HepG2 (cell line): ENCODE data around the gene MTHFD2L. TPM values are rescaled to one million over a fixed set of nuclear protein-coding genes. Genes with fewer than 3 reads are reported as not detected.

Source experiments
- ATAC-seq: fragments of 200-7000 bp; cut with Tn5 transposase; 3 replicates; pipeline ENCODE4 v1.9.1; 2020; ENCODE audit warnings: mild to moderate bottlenecking, moderate library complexity
- BruUV-seq: library from RNA; stranded (reverse); fragments of 400-500 nt; replicated peaks from 2 replicates; lab custom pipeline; 2021; lab: Mats Ljungman, UMichigan
- CTCF ChIA-PET: fragments of 300-600 bp; formaldehyde crosslinking; extraction: SDS; loops from one replicate; lab custom pipeline; 2021; ENCODE audit warnings: low total read pairs, inconsistent platforms, low intra/inter-chr PET ratio; lab: Yijun Ruan, JAX
- POLR2A ChIA-PET: fragments of 350-600 bp; sonication (Branson Sonifier 250); formaldehyde crosslinking; loops from one replicate; lab custom pipeline; 2020; ENCODE audit warnings: antibody characterized with exemption, inconsistent platforms; lab: Yijun Ruan, JAX
- DNase-seq: peaks from one replicate; pipeline ENCODE4 v3.0.0-alpha.2; 2015; ENCODE audit warnings: low spot score
- FAIRE-seq: peaks from 3 replicates; lab custom pipeline; 2011; peaks lifted over from hg19 to GRCh38; lab: Jason Lieb, UNC
- H2AFZ ChIP-seq: one replicate; pipeline ENCODE4 v1.6.1; 2011; ENCODE audit warnings: low read length, inconsistent platforms
- H3K27ac ChIP-seq: fragments of 300-600 bp; 3 replicates; pipeline ENCODE4 v1.8.0; 2011; ENCODE audit warnings: mixed run types, mild to moderate bottlenecking, mixed read lengths, low read length, inconsistent platforms; ENCODE audit not compliant: insufficient read depth; ENCODE audit errors: extremely low read length
- H3K27me3 ChIP-seq, 2 experiments: fragments of 200-600 bp in 1 of 2; 2 replicates in 1 of 2; 3 replicates in 1 of 2; pipeline versions ENCODE4 v1.6.0 to v1.8.0; 2011; ENCODE audit warnings: low read length in 2 of 2, mild to moderate bottlenecking in 2 of 2, moderate library complexity in 2 of 2, inconsistent platforms in 1 of 2; ENCODE audit not compliant: insufficient read depth in 2 of 2, control insufficient read depth in 1 of 2
- H3K36me3 ChIP-seq, 2 experiments: fragments of 200-600 bp in 1 of 2; replicated peaks in 1 of 2; 2 replicates in 1 of 2; 3 replicates in 1 of 2; pipeline versions ENCODE4 v1.5.1 to v1.8.0; 2011; ENCODE audit warnings: low read length in 2 of 2, inconsistent platforms in 1 of 2; ENCODE audit not compliant: insufficient read depth in 2 of 2, control insufficient read depth in 1 of 2
- H3K4me1 ChIP-seq: 2 replicates; pipeline ENCODE4 v1.5.1; 2012; ENCODE audit warnings: low read length, inconsistent platforms; ENCODE audit not compliant: insufficient read depth
- H3K4me2 ChIP-seq: 2 replicates; pipeline ENCODE4 v1.6.0; 2011; ENCODE audit warnings: low read depth, low read length, inconsistent platforms
- H3K4me3 ChIP-seq, 3 experiments: fragments of 200-600 bp in 1 of 3; sonication (generic), shearing (Covaris generic) in 1 of 3; replicated peaks in 1 of 3; 2 replicates each; pipeline ENCODE4 v1.5.1; 2011 to 2016; ENCODE audit warnings: low read length in 3 of 3, inconsistent platforms in 2 of 3, low read depth in 2 of 3, mild to moderate bottlenecking in 2 of 3, control low read depth in 1 of 3, mixed read lengths in 1 of 3; ENCODE audit not compliant: insufficient read depth in 1 of 3
- H3K79me2 ChIP-seq: one replicate; pipeline ENCODE4 v1.6.1; 2011; ENCODE audit warnings: low read length, inconsistent platforms; ENCODE audit not compliant: insufficient read depth
- H3K9ac ChIP-seq: 2 replicates; pipeline ENCODE4 v1.6.0; 2011; ENCODE audit warnings: mild to moderate bottlenecking, low read depth, low read length, inconsistent platforms; ENCODE audit not compliant: insufficient read depth
- H3K9me3 ChIP-seq: 2 replicates; pipeline ENCODE4 v1.5.1; 2012; ENCODE audit warnings: mild to moderate bottlenecking, low read length
- H4K20me1 ChIP-seq: 2 replicates; pipeline ENCODE4 v1.6.0; 2011; ENCODE audit warnings: inconsistent platforms, mild to moderate bottlenecking, low read length, moderate library complexity; ENCODE audit not compliant: insufficient read depth
- HMG20A ChIP-seq: IDR thresholded peaks from 2 replicates; pipeline ENCODE4 v1.6.1; 2016; ENCODE audit warnings: borderline replicate concordance
- NONO ChIP-seq, 2 experiments: fragments of 450-650 bp in 1 of 2; sonication (generic) in 1 of 2; formaldehyde crosslinking in 1 of 2; IDR thresholded peaks in 1 of 2; conservative IDR thresholded peaks in 1 of 2; 2 replicates each; pipeline versions ENCODE4 v1.6.1 to v1.8.0; 2017 to 2022; ENCODE audit warnings: mild to moderate bottlenecking in 1 of 2, missing genetic modification reagents in 1 of 2, moderate library complexity in 1 of 2
- NR1H2 ChIP-seq: sonication (generic); formaldehyde crosslinking; IDR thresholded peaks from 2 replicates; pipeline ENCODE4 v1.8.1; 2022; ENCODE audit warnings: low read depth, missing genetic modification reagents, borderline replicate concordance
- NRL ChIP-seq: sonication (generic); formaldehyde crosslinking; IDR thresholded peaks from 2 replicates; pipeline ENCODE4 v1.5.0; 2020; ENCODE audit warnings: missing genetic modification reagents, mild to moderate bottlenecking, moderate library complexity, borderline replicate concordance
- PHF20 ChIP-seq: sonication (generic); formaldehyde crosslinking; IDR thresholded peaks from 2 replicates; pipeline ENCODE4 v1.5.0; 2020; ENCODE audit warnings: mild to moderate bottlenecking, missing genetic modification reagents
- SIX1 ChIP-seq: sonication (generic); formaldehyde crosslinking; IDR thresholded peaks from 2 replicates; pipeline ENCODE4 v1.4.0; 2020; ENCODE audit warnings: missing genetic modification reagents, borderline replicate concordance
- ZKSCAN5 ChIP-seq: sonication (generic); formaldehyde crosslinking; IDR thresholded peaks from 2 replicates; pipeline ENCODE4 v1.5.1; 2020; ENCODE audit warnings: mild to moderate bottlenecking, missing genetic modification reagents
- ZNF253 ChIP-seq: sonication (generic); formaldehyde crosslinking; IDR thresholded peaks from 2 replicates; pipeline ENCODE4 v1.8.0; 2022; ENCODE audit warnings: mild to moderate bottlenecking, missing genetic modification reagents, borderline replicate concordance
- ZNF432 ChIP-seq: sonication (generic); formaldehyde crosslinking; IDR thresholded peaks from 2 replicates; pipeline ENCODE4 v1.5.0; 2020; ENCODE audit warnings: missing genetic modification reagents, mild to moderate bottlenecking, borderline replicate concordance
- ZNF564 ChIP-seq: sonication (generic); formaldehyde crosslinking; IDR thresholded peaks from 2 replicates; pipeline ENCODE4 v1.8.1; 2023; ENCODE audit warnings: mild to moderate bottlenecking, missing genetic modification reagents
- ZNF670 ChIP-seq: sonication (generic); formaldehyde crosslinking; IDR thresholded peaks from 2 replicates; pipeline ENCODE4 v1.8.0; 2022; ENCODE audit warnings: mild to moderate bottlenecking, missing genetic modification reagents, borderline replicate concordance
- ZNF746 ChIP-seq: sonication (generic); formaldehyde crosslinking; IDR thresholded peaks from 2 replicates; pipeline ENCODE4 v1.8.0; 2022; ENCODE audit warnings: mild to moderate bottlenecking, missing genetic modification reagents
- WGBS: methylation state at CpG from one replicate; pipeline ENCODE4 v1.1.6; 2017; ENCODE audit warnings: low lambda C conversion rate; 5-methylcytosine and 5-hydroxymethylcytosine counted together
- in situ Hi-C: cut with HindIII; loops from 2 replicates; pipeline ENCODE4 v1.10.0; 2017; ENCODE audit warnings: low pct_unique_long_range_greater_than_20kb; ENCODE audit not compliant: extremely low pct_ligation_motif_present
- intact Hi-C: fragments of 100-400 bp; cut with micrococcal nuclease; formaldehyde crosslinking; loops from one replicate; pipeline ENCODE4 v1.10.0; 2022; ENCODE audit not compliant: unreplicated experiment
- polyA plus RNA-seq, 8 experiments: library from polyadenylated mRNA; depleted of rRNA in 3 of 8; stranded (reverse) in 7 of 8; unstranded in 1 of 8; fragments of >200 nt; fragmentation: Illumina TruSeq in 4 of 8; extraction: Trizol in 4 of 8; gene quantifications; 2 replicates each; pipeline versions ENCODE4 v1.2.1 to v1.2.3, GENCODE V29; 2011 to 2016; ENCODE audit warnings: low read depth in 4 of 8, missing spikeins in 1 of 8, mixed read lengths in 1 of 8; ENCODE audit not compliant: insufficient read depth in 1 of 8
- total RNA-seq, 5 experiments: library from RNA; depleted of rRNA; stranded (reverse); fragments of >200 nt; fragmentation: Illumina TruSeq; extraction: Trizol; gene quantifications; 2 replicates each; pipeline ENCODE4 v1.2.3, GENCODE V29; 2016; ENCODE audit warnings: low read depth in 1 of 5
- TF ChIP-seq, protein P1 (sequence below): conservative IDR thresholded peaks from 2 replicates; pipeline ENCODE4 v1.6.1; 2018; ENCODE audit warnings: missing genetic modification reagents
- TF ChIP-seq, protein P2 (sequence below): fragments of 450-650 bp; IDR thresholded peaks from 2 replicates; pipeline ENCODE4 v1.6.1; 2017
- TF ChIP-seq, protein P3 (sequence below): sonication (generic); formaldehyde crosslinking; IDR thresholded peaks from 2 replicates; pipeline ENCODE4 v1.5.0; 2020; ENCODE audit warnings: missing genetic modification reagents, mild to moderate bottlenecking, borderline replicate concordance
- TF ChIP-seq, protein P4 (sequence below): sonication (generic); formaldehyde crosslinking; IDR thresholded peaks from 2 replicates; pipeline ENCODE4 v1.4.0; 2020; ENCODE audit warnings: missing genetic modification reagents, mild to moderate bottlenecking, borderline replicate concordance

The MTHFD2L gene
- total and polyA plus RNA-seq, 2 of the 13 experiments (the other 11 are each of a cell fraction or from before 2014, with no cell fraction given): 10.5 to 14.9 TPM

DNA sequence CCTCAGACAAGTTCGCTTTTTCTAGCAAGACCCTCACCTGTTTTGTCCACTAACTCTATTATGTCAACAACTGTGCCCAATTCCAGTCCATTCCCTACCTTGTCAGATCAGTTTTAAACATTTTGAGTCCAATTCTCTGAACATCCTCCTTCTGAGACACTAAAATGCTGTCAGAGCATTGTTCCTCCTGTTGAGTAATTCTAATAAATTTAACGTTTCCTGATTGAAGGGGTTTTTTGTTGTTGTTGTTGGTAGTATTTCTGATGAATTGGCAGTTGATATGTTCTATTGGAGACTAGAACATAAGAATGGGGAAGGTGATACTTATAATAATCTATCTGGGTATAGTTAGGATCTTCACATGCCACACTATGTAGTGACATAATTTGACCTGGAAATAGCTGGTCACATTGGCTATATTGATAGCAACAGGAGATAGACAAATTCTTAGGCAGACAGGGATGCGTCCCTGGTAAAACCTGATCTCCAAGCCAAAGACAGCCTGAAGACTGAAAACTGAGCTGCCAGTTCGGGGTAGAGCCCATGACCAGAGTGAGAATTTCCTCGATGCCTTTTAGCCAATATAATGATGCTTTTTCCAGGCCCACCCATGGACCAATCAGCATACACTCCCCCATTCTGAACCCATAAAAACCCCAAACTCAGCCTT lies 46.5 kb upstream of the MTHFD2L start (continued):
- TF ChIP-seq, protein P1, sequence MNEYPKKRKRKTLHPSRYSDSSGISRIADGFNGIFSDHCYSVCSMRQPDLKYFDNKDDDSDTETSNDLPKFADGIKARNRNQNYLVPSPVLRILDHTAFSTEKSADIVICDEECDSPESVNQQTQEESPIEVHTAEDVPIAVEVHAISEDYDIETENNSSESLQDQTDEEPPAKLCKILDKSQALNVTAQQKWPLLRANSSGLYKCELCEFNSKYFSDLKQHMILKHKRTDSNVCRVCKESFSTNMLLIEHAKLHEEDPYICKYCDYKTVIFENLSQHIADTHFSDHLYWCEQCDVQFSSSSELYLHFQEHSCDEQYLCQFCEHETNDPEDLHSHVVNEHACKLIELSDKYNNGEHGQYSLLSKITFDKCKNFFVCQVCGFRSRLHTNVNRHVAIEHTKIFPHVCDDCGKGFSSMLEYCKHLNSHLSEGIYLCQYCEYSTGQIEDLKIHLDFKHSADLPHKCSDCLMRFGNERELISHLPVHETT: no peak
- TF ChIP-seq ZNF746: no peak

DNA sequence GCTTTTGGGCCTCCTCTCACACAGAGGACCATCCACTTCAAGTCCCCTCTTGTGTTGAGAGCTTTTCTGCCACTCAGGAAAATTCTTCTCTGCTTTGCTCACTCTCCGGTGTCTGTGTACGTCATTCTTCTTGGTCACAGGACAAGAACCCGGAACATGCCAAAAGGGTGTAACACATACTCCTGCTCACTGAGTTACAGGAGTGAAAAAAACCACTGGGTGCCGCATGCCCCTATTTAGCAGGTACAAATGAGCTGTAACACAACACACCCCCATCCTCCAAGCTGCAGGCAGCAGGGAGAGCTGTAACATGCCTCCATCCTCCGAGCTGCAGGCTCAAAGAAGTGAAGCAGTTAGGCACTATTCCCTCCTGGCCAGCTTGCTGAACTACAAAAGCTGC lies 45.9 kb upstream of the MTHFD2L start:
- Histone ChIP-seq H4K20me1 (no peaks in the 10 kb centered on the region), H3K27me3 (no peaks in the 10 kb centered on the region), H2AFZ (no peak overlapping the region), H3K27ac (no peak overlapping the region), H3K79me2 (no peaks in the 10 kb centered on the region), H3K36me3 (no peaks in the 10 kb centered on the region), H3K4me3 (no peak overlapping the region), H3K9me3 (no peaks in the 10 kb centered on the region), H3K4me1 (peaks cover 7% of the 10 kb centered on the region; the same call in 1 of the 2 replicates), H3K4me2 (no peak overlapping the region), H3K9ac (no peak overlapping the region)
- WGBS: 39% methylated on average over 5 of the region's 5 CpGs
- intact Hi-C loops: no loop called here
- ATAC-seq (no peak), DNase-seq (no peak), FAIRE-seq (no peak)
- ChIA-PET CTCF (no interaction called here), POLR2A (no interaction called here)
- no TSS peak for BruUV-seq
- in situ Hi-C loops: no loop called here
- no peak for TF ChIP-seq NR1H2 (CRISPR knock-in tag)
- no peak for TF ChIP-seq NONO (IDR thresholded peaks at IDR 0.05)
- TF ChIP-seq NONO (CRISPR knock-in tag; conservative IDR thresholded peaks at IDR 0.05): no peak
- TF ChIP-seq, protein P2, sequence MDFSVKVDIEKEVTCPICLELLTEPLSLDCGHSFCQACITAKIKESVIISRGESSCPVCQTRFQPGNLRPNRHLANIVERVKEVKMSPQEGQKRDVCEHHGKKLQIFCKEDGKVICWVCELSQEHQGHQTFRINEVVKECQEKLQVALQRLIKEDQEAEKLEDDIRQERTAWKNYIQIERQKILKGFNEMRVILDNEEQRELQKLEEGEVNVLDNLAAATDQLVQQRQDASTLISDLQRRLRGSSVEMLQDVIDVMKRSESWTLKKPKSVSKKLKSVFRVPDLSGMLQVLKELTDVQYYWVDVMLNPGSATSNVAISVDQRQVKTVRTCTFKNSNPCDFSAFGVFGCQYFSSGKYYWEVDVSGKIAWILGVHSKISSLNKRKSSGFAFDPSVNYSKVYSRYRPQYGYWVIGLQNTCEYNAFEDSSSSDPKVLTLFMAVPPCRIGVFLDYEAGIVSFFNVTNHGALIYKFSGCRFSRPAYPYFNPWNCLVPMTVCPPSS: no peak
- no peak for TF ChIP-seq ZNF564 (CRISPR knock-in tag)
- no peak for TF ChIP-seq NRL (CRISPR knock-in tag)
- no peak for TF ChIP-seq ZKSCAN5 (CRISPR knock-in tag)
- TF ChIP-seq ZNF432 (CRISPR knock-in tag): no peak
- TF ChIP-seq SIX1 (CRISPR knock-in tag): no peak
- no peak for TF ChIP-seq ZNF253 (CRISPR knock-in tag)
- TF ChIP-seq, protein P3, sequence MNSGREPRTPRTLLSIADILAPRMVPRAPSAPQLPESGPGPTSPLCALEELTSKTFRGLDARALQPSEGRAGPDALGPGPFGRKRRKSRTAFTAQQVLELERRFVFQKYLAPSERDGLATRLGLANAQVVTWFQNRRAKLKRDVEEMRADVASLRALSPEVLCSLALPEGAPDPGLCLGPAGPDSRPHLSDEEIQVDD (CRISPR knock-in tag): no peak
- no peak for TF ChIP-seq PHF20 (CRISPR knock-in tag)
- TF ChIP-seq, protein P4, sequence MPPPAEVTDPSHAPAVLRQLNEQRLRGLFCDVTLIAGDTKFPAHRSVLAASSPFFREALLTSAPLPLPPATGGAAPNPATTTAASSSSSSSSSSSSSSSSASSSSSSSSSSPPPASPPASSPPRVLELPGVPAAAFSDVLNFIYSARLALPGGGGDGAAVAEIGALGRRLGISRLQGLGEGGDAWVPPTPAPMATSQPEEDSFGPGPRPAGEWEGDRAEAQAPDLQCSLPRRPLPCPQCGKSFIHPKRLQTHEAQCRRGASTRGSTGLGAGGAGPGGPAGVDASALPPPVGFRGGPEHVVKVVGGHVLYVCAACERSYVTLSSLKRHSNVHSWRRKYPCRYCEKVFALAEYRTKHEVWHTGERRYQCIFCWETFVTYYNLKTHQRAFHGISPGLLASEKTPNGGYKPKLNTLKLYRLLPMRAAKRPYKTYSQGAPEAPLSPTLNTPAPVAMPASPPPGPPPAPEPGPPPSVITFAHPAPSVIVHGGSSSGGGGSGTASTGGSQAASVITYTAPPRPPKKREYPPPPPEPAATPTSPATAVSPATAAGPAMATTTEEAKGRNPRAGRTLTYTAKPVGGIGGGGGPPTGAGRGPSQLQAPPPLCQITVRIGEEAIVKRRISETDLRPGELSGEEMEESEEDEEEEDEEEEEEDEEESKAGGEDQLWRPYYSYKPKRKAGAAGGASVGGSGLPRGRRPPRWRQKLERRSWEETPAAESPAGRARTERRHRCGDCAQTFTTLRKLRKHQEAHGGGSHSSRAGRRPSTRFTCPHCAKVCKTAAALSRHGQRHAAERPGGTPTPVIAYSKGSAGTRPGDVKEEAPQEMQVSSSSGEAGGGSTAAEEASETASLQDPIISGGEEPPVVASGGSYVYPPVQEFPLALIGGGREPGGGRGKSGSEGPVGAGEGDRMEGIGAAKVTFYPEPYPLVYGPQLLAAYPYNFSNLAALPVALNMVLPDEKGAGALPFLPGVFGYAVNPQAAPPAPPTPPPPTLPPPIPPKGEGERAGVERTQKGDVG: no peak
- TF ChIP-seq HMG20A (CRISPR knock-in tag): no peak
- no peak for TF ChIP-seq ZNF670 (CRISPR knock-in tag)
